Right forelimb (tissue), 1 donor: ENCODE measurements around the gene GIGYF1.
A peak's percentile ranks its signal among the peaks of the same experiment; 100 is the strongest.
"Not testable (repeated sequence)": the region's sequence is repeated elsewhere in the genome, so short reads cannot be mapped to it uniquely, and the experiment has no call there.

ENCODE experiments used
- DNase-seq: peaks from one replicate; pipeline ENCODE4 v3.0.0-alpha.2; 2018

Gene GIGYF1

DNA sequence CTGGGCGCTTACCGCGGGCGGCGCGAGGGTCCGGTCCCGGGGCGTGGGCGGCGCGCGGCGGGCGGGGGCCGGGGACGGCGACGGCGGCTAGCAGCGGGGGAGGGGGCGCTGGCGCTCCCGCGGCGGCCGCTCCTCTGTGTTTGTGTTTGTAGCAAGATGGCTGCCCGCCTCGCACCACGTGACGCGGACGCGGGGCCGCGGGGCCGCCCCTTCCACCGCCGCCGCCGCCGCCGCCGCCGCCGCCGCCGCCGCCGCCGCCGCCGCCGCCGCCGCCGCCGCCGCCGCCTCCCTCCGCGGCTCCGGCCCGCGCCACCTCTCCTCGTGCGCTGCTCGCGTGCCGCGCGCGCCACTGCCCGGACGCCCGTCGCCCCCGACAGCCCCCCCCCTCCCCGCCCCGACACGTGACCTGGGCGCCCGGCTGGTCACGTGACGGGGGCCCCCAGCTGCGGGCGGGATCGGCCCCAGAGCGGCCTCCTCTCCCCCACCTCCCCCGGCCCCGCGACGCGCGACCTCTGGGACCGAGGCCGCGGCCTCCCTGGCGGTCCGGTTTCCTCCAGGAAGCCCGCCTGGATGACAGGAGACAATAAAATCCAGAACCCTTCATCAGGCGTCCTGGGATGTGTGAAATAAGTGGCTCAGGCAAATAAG lies at the start of gene GIGYF1:
Gene GIGYF1 (minus strand): TSS at position 153 of the 648 bp plus-strand sequence. CDS start 6,012 bp downstream, outside the sequence.
- peak; percentile 85 for DNase-seq

DNA sequence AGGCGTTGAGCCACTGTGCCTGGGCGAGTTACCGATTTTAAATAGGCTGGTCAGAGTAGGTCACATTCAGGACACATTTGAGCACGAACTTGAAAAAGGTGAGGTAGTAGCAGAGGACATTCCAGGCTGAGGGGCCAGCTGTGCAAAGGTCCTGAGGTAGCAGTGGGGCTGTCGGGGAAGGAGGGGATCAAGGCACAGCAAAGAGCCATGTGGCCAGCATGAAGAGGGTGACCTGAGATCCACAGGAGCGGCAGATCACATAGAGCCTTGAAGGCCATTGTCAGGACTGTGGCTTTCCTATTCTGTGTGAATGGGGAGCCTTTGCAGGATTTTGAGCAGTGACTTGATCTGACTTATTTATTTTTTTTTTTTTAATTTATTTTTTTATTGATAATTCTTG lies 45.9 kb upstream of the GIGYF1 start:
- no peak for DNase-seq

DNA sequence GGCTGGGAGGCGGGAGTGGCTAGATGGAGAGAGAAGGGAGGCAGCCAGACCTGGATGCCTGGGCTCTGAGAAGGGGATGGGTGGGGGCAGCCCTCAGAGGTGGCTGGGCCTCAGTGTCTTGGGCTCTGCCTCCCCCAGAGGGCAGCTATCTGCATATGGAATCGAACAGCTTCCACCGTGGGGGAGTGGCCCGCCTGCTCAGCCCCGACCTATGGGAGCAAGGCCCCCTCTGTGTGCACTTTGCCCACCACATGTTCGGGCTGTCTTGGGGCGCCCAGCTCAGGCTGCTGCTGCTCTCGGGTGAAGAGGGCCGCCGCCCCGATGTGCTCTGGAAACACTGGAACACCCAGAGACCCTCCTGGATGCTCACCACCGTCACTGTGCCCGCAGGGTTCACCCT lies 42.6 kb upstream of the GIGYF1 start:
- no peak for DNase-seq

DNA sequence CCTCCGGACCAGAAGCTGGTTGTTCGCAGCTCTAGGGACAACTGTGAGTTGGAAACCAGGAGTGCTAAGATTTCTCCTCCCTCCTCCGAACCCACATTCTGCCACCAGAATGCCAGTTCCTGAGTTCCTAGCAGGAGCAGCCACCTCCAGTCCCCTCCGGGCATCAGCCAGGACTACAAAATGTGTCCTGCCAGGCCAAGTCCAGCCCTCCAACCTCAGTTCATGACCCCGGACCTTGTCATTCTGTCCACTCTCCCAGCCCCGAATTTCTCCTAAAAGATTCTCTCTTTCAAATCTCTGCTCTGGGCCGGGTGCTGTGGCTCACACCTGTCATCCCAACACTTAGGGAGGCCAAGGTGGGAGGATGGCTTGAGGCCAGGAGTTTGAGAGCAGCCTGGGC lies 41.7 kb upstream of the GIGYF1 start:
- no peak for DNase-seq

GRCh38 chr7:100731937-100732636 lies 38.0 kb upstream of the GIGYF1 start:
- DNase-seq = no peak

- no peak for DNase-seq
Observed at GRCh38 chr7:100730136-100730800, 36.2 kb upstream of the GIGYF1 start.

GRCh38 chr7:100728196-100728595 lies 34.1 kb upstream of the GIGYF1 start:
- no peak for DNase-seq

DNA sequence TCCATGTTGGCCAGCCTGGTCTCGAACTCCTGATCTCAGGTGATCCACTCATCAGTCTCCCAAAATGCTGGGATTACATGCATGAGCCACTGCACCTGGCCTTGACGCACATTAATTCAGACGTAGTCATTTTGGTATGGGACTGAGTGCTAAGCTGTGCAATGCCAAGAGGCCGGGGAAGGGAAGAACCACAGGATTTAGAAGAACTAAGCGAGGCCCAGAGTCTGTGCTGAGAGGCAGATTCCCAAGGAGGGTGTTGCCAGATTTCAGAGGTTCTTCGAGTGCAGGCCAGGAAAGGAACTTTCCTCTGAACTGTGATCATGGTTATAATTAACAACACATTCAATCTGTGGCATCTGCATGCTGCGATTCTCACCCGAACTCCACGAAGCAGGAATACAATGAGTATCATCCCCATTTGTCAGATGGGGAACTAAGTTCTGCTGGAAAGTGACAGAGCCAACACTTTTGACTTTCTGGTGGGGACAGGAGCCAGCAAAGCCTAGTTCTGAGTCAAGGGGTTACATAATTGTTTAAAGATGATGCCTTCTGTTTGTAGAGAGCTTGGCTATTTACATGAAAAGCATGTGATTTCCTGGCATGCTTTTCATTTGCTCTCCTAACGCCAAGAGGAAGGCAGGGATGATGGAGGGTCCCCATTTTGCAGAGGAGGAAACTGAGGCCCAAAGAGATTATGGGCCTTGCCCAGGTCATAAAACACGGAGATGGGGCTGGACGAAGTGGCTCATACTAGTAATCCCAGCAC lies 33.1 kb upstream of the GIGYF1 start:
- DNase-seq = peak; percentile 68

- not testable (repeated sequence) for DNase-seq
Observed at GRCh38 chr7:100724364-100724763, 30.3 kb upstream of the GIGYF1 start.

DNA sequence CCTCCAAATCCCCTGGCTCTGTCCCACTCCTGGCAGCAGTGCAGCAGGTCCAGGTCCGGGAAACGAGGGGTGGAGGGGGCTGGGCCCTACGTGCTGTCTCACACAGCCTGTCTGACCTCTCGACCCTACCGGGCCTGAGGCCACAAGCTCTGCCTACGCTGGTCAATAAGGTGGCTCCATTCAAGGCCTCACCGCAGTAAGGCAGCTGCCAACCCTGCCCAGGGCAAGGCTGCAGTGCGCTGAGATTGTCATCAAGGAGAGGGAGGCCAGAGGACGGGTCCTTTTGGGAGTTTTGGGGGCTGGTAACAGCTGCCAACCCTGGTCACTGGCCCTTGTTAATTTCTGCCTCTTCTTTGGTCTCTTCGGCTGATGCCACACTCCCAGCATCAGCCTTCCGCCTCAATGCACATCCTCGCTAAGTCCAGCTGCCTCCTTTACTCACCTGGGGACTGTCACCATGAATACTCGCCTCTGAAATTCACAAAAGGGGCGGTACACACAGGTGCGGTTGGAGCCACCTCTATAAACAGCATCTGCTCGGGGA lies 29.8 kb upstream of the GIGYF1 start:
- DNase-seq = no peak

DNA sequence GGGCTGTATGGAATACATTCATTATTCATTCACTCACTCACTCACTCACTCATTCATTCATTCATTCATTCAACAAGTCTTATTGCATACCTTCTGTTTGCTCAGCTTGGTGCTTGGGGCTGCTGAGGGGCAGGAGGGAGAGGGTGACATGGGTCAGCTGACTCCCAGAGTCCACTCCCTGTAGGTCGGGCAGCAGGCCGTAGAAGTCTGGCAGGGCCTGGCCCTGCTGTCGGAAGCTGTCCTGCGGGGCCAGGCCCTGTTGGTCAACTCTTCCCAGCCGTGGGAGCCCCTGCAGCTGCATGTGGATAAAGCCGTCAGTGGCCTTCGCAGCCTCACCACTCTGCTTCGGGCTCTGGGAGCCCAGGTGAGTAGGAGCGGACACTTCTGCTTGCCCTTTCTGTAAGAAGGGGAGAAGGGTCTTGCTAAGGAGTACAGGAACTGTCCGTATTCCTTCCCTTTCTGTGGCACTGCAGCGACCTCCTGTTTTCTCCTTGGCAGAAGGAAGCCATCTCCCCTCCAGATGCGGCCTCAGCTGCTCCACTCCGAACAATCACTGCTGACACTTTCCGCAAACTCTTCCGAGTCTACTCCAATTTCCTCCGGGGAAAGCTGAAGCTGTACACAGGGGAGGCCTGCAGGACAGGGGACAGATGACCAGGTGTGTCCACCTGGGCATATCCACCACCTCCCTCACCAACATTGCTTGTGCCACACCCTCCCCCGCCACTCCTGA lies 28.6 kb upstream of the GIGYF1 start:
- no peak for DNase-seq

DNA sequence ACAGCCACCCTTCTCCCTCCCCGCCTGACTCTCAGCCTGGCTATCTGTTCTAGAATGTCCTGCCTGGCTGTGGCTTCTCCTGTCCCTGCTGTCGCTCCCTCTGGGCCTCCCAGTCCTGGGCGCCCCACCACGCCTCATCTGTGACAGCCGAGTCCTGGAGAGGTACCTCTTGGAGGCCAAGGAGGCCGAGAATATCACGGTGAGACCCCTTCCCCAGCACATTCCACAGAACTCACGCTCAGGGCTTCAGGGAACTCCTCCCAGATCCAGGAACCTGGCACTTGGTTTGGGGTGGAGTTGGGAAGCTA lies 27.4 kb upstream of the GIGYF1 start:
- DNase-seq = no peak

GRCh38 chr7:100720671-100721504 lies 26.8 kb upstream of the GIGYF1 start:
- DNase-seq = no peak

DNA sequence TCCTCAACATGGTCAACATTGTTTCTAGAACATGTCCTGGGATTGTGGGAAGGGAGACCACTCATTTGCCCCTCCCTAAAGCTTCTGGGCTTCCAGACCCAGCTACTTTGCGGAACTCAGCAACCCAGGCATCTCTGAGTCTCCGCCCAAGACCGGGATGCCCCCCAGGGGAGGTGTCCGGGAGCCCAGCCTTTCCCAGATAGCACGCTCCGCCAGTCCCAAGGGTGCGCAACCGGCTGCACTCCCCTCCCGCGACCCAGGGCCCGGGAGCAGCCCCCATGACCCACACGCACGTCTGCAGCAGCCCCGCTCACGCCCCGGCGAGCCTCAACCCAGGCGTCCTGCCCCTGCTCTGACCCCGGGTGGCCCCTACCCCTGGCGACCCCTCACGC lies 26.2 kb upstream of the GIGYF1 start, which contains the start of gene EPO:
Gene EPO (plus strand): TSS at position 190 of the 392 bp plus-strand sequence. CDS start 513 bp downstream, outside the sequence.
- no peak for DNase-seq

DNA sequence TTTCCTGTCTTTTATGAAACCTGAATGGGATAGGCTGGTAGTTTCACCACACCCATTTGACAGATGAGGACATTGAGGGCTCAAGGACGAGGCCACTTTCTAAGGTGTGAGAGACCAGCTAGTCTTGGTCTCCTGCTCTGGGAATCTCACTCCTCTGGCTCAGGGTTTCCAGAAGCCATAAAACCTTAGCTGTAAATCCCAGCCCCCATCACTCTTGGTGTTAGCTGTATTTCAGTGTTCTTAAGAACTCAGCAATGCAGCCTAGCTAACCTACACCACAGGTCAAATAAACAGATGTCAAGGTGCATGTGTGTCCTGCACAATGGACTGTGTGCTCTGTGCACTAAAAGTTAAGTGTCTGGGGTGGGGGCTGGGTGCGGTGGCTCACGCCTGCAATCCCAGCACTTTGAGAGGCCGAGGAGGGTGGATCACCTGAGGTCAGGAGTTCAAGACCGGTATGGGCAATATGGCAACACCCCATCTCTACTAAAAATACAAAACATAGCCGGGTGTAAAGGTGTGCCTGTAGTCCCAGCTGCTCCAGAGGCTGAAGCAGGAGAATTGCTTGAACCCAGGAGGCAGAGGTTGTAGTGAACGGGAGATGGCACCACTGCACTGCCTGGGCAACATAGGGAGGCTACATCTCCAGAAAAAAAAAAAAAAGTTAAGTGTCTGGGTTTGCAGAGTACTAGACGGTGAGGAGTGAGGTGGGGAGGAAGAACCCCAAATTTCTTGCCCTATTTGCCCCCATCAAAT lies 25.7 kb upstream of the GIGYF1 start:
- no peak for DNase-seq

GRCh38 chr7:100717073-100717472 lies 23.0 kb upstream of the GIGYF1 start:
- not testable (repeated sequence) for DNase-seq

GRCh38 chr7:100714725-100715124 lies 20.7 kb upstream of the GIGYF1 start:
- DNase-seq = no peak

GRCh38 chr7:100711369-100711768 lies 17.3 kb upstream of the GIGYF1 start:
- DNase-seq = no peak

- DNase-seq = no peak
Observed at GRCh38 chr7:100710452-100710851, 16.4 kb upstream of the GIGYF1 start.

- no peak for DNase-seq
Observed at GRCh38 chr7:100708395-100708794, 14.3 kb upstream of the GIGYF1 start.
